Prostate gland (tissue), 2 donors: ENCODE data around the gene PSMB11.

Experiments
- CTCF ChIP-seq, 4 experiments: fragments of 200-600 bp in 2 of 4; fragments of 450-650 bp in 2 of 4; sonication (generic) in 2 of 4; IDR thresholded peaks; 1 replicate in 3 of 4; 2 replicates in 1 of 4; pipeline ENCODE4 v1.5.1; 2016 to 2019; ENCODE audit warnings: antibody characterized with exemption in 4 of 4, mild to moderate bottlenecking in 2 of 4, moderate library complexity in 2 of 4
- POLR2A ChIP-seq: fragments of 450-650 bp; IDR thresholded peaks from one replicate; pipeline ENCODE4 v1.6.1; 2016; ENCODE audit warnings: antibody characterized with exemption, mild to moderate bottlenecking
- POLR2AphosphoS5 ChIP-seq: sonication (generic); formaldehyde crosslinking; IDR thresholded peaks from one replicate; pipeline ENCODE4 v1.6.1; 2017; ENCODE audit warnings: antibody characterized with exemption

DNA sequence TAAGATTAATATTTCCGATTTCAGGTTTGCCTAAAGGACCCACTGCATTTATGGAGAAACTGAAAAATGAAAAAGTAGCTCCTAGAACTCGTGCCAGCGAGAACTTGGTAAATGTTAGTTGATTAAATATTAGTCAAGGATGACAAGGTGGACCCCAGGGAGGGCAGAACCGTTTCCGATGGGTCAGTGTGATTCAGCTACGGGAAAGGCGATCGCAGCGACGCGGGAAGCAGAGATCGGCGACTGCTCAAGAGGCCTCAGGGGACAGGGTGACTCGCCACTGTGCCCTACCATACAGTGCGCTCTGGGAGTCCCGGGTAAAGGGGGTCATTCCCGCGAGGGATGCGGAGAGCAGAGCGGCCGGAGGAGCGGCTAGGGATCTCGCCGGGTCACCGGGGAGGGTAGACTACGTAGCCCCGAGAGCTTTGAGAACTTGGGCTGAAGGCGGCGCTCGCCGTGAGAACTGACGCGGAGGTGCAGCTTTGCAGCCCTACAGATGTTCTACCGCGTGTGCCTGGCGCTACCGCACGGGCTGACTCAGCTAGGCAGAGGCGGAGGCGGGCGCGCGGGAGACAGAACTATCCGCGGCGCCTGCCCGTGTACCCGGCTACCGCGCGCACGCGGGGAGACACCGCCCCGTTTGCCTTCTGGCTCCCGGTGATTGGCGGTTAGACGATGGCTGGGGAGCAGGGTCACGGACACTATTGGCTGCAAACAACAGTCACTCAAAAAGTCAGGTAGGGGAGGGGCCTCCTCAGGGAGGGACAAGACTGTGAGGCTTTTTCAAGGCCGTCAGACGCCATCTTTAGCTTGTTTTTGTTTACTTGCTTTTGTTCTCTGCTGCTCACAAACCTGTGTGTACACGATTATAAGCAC, 35.2 kb upstream of the PSMB11 start:
- peak in 1 of 4 experiments; percentile 20 for TF ChIP-seq CTCF (IDR thresholded peaks at IDR 0.05)
- peak; percentile 91 for TF ChIP-seq POLR2A
- TF ChIP-seq POLR2AphosphoS5: peak; percentile 98
